Large intestine (tissue), 3 donors: Measurements from ENCODE around the gene WASF3. TPM values are rescaled to one million over a fixed set of nuclear protein-coding genes. Genes with fewer than 3 reads are reported as not detected.
"Not testable (repeated sequence)": the region's sequence is repeated elsewhere in the genome, so short reads cannot be mapped to it uniquely, and the experiment has no call there.

Source experiments
- DNase-seq, 2 donors: peaks; one replicate each; pipeline versions ENCODE4 v3.0.0 to v3.0.0-alpha.2; 2013
- H3K27ac ChIP-seq: one replicate; pipeline ENCODE4 v1.5.1; 2013; ENCODE audit warnings: low read length
- H3K27me3 ChIP-seq: 2 replicates; pipeline ENCODE4 v1.6.1; 2013; ENCODE audit warnings: low read length; ENCODE audit not compliant: control insufficient read depth, insufficient read depth
- H3K36me3 ChIP-seq: 2 replicates; pipeline ENCODE4 v1.6.1; 2013; ENCODE audit warnings: low read length; ENCODE audit not compliant: control insufficient read depth, insufficient read depth
- H3K4me1 ChIP-seq: one replicate; pipeline ENCODE4 v1.6.1; 2013; ENCODE audit warnings: low read length; ENCODE audit not compliant: control insufficient read depth, insufficient read depth
- H3K4me3 ChIP-seq: one replicate; pipeline ENCODE4 v1.5.1; 2013; ENCODE audit warnings: low read length
- H3K9me3 ChIP-seq: one replicate; pipeline ENCODE4 v1.6.1; 2013; ENCODE audit warnings: mild to moderate bottlenecking, low read depth, low read length, moderate library complexity; ENCODE audit not compliant: control insufficient read depth
- WGBS: methylation state at CpG from one replicate; pipeline ENCODE4 v1.1.5; 2013; ENCODE audit warnings: low lambda C conversion rate; ENCODE audit not compliant: insufficient coverage; 5-methylcytosine and 5-hydroxymethylcytosine counted together
- polyA plus RNA-seq: library from polyadenylated mRNA; unstranded; fragments of 120-200 nt; gene quantifications from one replicate; pipeline ENCODE4 v1.2.1, GENCODE V29; 2013

WASF3 gene
- polyA plus RNA-seq, 1 donor, result 4.6 TPM

GRCh38 chr13:26624572-26624971 is 67.1 kb downstream of the WASF3 start:
- WGBS, result 86% methylated on average over 1 of the region's 1 CpG
- Histone ChIP-seq H3K27me3 (no peaks in the 10 kb centered on the region), H3K4me1 (peaks cover 3% of the 10 kb centered on the region), H3K36me3 (no peaks in the 10 kb centered on the region), H3K4me3 (no peak overlapping the region), H3K27ac (no peak overlapping the region), H3K9me3 (peaks cover 18% of the 10 kb centered on the region)
- no peak for DNase-seq

GRCh38 chr13:26626271-26626670 is 68.8 kb downstream of the WASF3 start:
- DNase-seq, result no peak
- H3K4me1 ChIP-seq, result peaks cover 3% of the 10 kb centered on the region
- H3K27ac ChIP-seq, result no peak overlapping the region
- H3K9me3 ChIP-seq, result peaks cover 18% of the 10 kb centered on the region
- 100% methylated on average over 2 of the region's 2 CpGs for WGBS
- no peak overlapping the region for H3K4me3 ChIP-seq
- H3K36me3 ChIP-seq, result no peaks in the 10 kb centered on the region
- no peaks in the 10 kb centered on the region for H3K27me3 ChIP-seq

GRCh38 chr13:26628706-26629105 is 71.2 kb downstream of the WASF3 start:
- no peaks in the 10 kb centered on the region for H3K4me1 ChIP-seq
- no peak overlapping the region for H3K4me3 ChIP-seq
- H3K9me3 ChIP-seq, result peaks cover 10% of the 10 kb centered on the region
- H3K36me3 ChIP-seq, result no peaks in the 10 kb centered on the region
- DNase-seq, result no peak
- no peaks in the 10 kb centered on the region for H3K27me3 ChIP-seq
- no CpG with 5 or more reads among the region's 8 CpGs for WGBS
- H3K27ac ChIP-seq, result no peak overlapping the region

- WGBS, result no CpG with 5 or more reads among the region's 5 CpGs
- H3K4me1 ChIP-seq, result no peaks in the 10 kb centered on the region
- H3K27ac ChIP-seq, result no peak overlapping the region
- no peak overlapping the region for H3K4me3 ChIP-seq
- no peaks in the 10 kb centered on the region for H3K27me3 ChIP-seq
- peaks cover 5% of the 10 kb centered on the region for H3K9me3 ChIP-seq
- H3K36me3 ChIP-seq, result no peaks in the 10 kb centered on the region
- DNase-seq, result no peak
These were observed 71.9 kb downstream of the WASF3 start for GRCh38 chr13:26629260-26629825.

GRCh38 chr13:26635634-26636033 is 78.2 kb downstream of the WASF3 start:
- no CpG with 5 or more reads among the region's 6 CpGs for WGBS
- H3K27ac ChIP-seq, H3K36me3 ChIP-seq, H3K4me1 ChIP-seq, H3K27me3 ChIP-seq, DNase-seq, H3K9me3 ChIP-seq, H3K4me3 ChIP-seq: not testable (repeated sequence)

GRCh38 chr13:26636073-26636472 is 78.6 kb downstream of the WASF3 start:
- not testable (repeated sequence) for H3K27ac ChIP-seq, H3K9me3 ChIP-seq, H3K4me3 ChIP-seq, H3K27me3 ChIP-seq, DNase-seq, H3K4me1 ChIP-seq, H3K36me3 ChIP-seq
- no CpG with 5 or more reads among the region's 8 CpGs for WGBS

- Histone ChIP-seq H3K9me3 (peaks cover 4% of the 10 kb centered on the region), H3K4me3 (no peak overlapping the region), H3K4me1 (no peaks in the 10 kb centered on the region), H3K27ac (no peak overlapping the region), H3K36me3 (no peaks in the 10 kb centered on the region), H3K27me3 (no peaks in the 10 kb centered on the region)
- DNase-seq, result no peak
These were observed 89.1 kb downstream of the WASF3 start for GRCh38 chr13:26646603-26647002.

- WGBS, result 100% methylated on average over 1 of the region's 1 CpG
- DNase-seq, result no peak
- H3K27me3 ChIP-seq, result no peaks in the 10 kb centered on the region
- H3K36me3 ChIP-seq, result no peaks in the 10 kb centered on the region
- no peak overlapping the region for H3K27ac ChIP-seq
- peaks cover 4% of the 10 kb centered on the region for H3K9me3 ChIP-seq
- no peaks in the 10 kb centered on the region for H3K4me1 ChIP-seq
- H3K4me3 ChIP-seq, result no peak overlapping the region
These were observed 93.8 kb downstream of the WASF3 start for GRCh38 chr13:26651234-26651633.

GRCh38 chr13:26653310-26653709 is 95.8 kb downstream of the WASF3 start:
- no peak overlapping the region for H3K27ac ChIP-seq
- no peak overlapping the region for H3K4me3 ChIP-seq
- H3K4me1 ChIP-seq, result no peaks in the 10 kb centered on the region
- peaks cover 4% of the 10 kb centered on the region for H3K9me3 ChIP-seq
- no peaks in the 10 kb centered on the region for H3K27me3 ChIP-seq
- no peak for DNase-seq
- 90% methylated on average over 2 of the region's 4 CpGs for WGBS
- no peaks in the 10 kb centered on the region for H3K36me3 ChIP-seq

- no CpG with 5 or more reads among the region's 4 CpGs for WGBS
- H3K36me3 ChIP-seq, result no peaks in the 10 kb centered on the region
- peaks cover 4% of the 10 kb centered on the region for H3K9me3 ChIP-seq
- H3K27me3 ChIP-seq, result no peaks in the 10 kb centered on the region
- no peaks in the 10 kb centered on the region for H3K4me1 ChIP-seq
- H3K4me3 ChIP-seq, result no peak overlapping the region
- no peak for DNase-seq
- no peak overlapping the region for H3K27ac ChIP-seq
These were observed 96.4 kb downstream of the WASF3 start for GRCh38 chr13:26653842-26654241.

- no CpG with 5 or more reads among the region's 4 CpGs for WGBS
- no peak overlapping the region for H3K27ac ChIP-seq
- H3K4me3 ChIP-seq, result no peak overlapping the region
- no peaks in the 10 kb centered on the region for H3K9me3 ChIP-seq
- no peak for DNase-seq
- no peaks in the 10 kb centered on the region for H3K27me3 ChIP-seq
- H3K4me1 ChIP-seq, result no peaks in the 10 kb centered on the region
- no peaks in the 10 kb centered on the region for H3K36me3 ChIP-seq
These were observed 99.4 kb downstream of the WASF3 start for GRCh38 chr13:26656919-26657318.
